ENCODE results near the gene TM9SF1. TPM values are rescaled to one million over a fixed set of nuclear protein-coding genes. Genes with fewer than 3 reads are reported as not detected.

Gene TM9SF1
- total and polyA plus RNA-seq, 3 donors from 2014 or later: 45.0 to 53.2 (median 50.0) TPM

DNA sequence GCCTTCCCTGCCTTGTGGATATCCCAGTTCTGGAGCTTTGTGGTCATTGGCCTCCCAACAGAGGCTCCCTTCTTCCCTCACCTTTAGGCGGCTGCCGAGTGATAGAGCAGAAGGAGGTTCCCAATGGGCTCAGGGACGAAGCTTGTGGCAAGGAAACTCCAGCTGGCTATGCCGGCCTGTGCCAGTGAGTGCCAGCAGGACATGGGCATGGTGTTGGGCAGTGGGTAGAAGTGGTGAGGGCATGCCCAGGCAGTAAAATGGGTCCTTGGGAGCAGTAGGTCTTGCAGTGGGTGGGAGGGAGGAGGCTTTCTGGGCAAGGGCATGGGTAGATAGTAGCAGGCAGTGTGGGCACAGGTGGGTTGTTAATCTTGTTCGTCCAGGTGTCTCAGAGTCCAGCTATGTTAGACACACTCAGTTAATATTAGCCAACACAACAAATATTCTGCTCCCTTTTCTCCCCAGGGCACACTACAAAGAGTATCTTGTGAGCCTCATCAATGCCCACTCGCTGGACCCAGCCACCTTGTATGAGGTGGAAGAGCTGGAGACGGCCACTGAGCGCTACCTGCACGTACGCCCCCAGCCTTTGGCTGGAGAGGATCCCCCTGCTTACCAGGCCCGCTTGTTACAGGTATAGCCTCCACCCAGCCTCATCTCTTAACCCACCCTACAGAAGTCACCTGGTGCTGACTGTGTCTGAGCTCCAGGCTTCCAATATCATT, 35.3 kb downstream of the TM9SF1 start:
- Histone ChIP-seq H3K27ac (peak overlapping the region in 1 of 2 donors; percentile 96), H3K27me3 (no peaks in the 10 kb centered on the region), H3K4me3 (no peak overlapping the region), H3K36me3 (ENCODE audit: low read depth, missing control alignments) (no peaks in the 10 kb centered on the region), H3K9me3 (no peaks in the 10 kb centered on the region), H3K4me1 (peaks cover 16% of the 10 kb centered on the region)
- 81 to 93% methylated on average over 10 to 11 of the region's 11 CpGs for WGBS, 2 donors
- no peak for TF ChIP-seq POLR2A (IDR thresholded peaks at IDR 0.05)
- TF ChIP-seq, protein P1, sequence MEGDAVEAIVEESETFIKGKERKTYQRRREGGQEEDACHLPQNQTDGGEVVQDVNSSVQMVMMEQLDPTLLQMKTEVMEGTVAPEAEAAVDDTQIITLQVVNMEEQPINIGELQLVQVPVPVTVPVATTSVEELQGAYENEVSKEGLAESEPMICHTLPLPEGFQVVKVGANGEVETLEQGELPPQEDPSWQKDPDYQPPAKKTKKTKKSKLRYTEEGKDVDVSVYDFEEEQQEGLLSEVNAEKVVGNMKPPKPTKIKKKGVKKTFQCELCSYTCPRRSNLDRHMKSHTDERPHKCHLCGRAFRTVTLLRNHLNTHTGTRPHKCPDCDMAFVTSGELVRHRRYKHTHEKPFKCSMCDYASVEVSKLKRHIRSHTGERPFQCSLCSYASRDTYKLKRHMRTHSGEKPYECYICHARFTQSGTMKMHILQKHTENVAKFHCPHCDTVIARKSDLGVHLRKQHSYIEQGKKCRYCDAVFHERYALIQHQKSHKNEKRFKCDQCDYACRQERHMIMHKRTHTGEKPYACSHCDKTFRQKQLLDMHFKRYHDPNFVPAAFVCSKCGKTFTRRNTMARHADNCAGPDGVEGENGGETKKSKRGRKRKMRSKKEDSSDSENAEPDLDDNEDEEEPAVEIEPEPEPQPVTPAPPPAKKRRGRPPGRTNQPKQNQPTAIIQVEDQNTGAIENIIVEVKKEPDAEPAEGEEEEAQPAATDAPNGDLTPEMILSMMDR (IDR thresholded peaks at IDR 0.05): no peak
- intact Hi-C loops (cut with DNase I; ENCODE audit: low total_unique reads): no loop called here
- no peak for DNase-seq

DNA sequence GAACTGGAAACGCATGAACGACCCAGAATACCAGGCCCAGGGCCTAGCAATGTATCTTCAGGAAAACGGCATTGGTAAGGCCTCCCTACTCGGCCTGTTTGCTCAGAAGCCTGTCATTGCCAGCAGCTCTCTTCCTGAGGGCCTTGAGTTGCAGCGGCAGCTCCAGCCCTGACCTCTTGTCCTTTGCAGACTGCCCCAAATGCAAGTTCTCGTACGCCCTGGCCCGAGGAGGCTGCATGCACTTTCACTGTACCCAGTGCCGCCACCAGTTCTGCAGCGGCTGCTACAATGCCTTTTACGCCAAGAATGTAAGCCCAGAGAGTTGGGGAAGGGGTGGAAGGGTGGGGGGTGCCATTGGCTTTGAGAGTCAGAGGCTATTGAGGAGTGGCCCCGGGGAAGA, 37.9 kb downstream of the TM9SF1 start:
- DNase-seq: no peak
- intact Hi-C loops (cut with DNase I; ENCODE audit: low total_unique reads): no loop called here
- Histone ChIP-seq H3K4me1 (peaks cover 7% of the 10 kb centered on the region), H3K36me3 (ENCODE audit: low read depth, missing control alignments) (no peaks in the 10 kb centered on the region), H3K27ac (no peak overlapping the region), H3K4me3 (no peak overlapping the region), H3K27me3 (no peaks in the 10 kb centered on the region), H3K9me3 (no peaks in the 10 kb centered on the region)
- WGBS, 2 donors: 91 to 94% methylated on average over 6 to 12 of the region's 12 CpGs
- TF ChIP-seq POLR2A (IDR thresholded peaks at IDR 0.05): no peak
- TF ChIP-seq, protein P1 (IDR thresholded peaks at IDR 0.05): no peak

DNA sequence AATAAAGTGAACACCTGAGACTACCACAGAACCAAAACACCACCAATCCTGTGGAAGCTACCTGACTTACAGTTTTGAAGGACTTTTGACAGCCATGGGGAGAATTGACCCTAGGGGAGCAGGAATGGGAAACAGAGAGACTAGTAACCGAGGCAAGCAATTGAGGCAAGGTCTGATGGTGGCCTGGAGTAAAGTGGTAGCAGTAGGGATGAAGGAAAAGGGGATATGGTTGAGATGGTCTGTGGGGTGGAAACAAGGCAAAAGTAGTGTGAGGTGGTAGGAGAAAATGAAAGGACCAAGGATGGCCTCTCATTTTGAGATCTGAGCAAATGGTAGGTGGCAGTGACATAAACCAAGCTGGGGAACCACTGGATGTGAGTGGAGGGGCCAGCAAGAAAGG, 38.4 kb downstream of the TM9SF1 start:
- H3K27ac ChIP-seq: no peak overlapping the region
- no peak for TF ChIP-seq POLR2A (IDR thresholded peaks at IDR 0.05)
- TF ChIP-seq, protein P1 (IDR thresholded peaks at IDR 0.05): no peak
- no peaks in the 10 kb centered on the region for H3K27me3 ChIP-seq
- peaks cover 4% of the 10 kb centered on the region for H3K4me1 ChIP-seq
- no peak for DNase-seq
- no peak overlapping the region for H3K4me3 ChIP-seq
- H3K36me3 ChIP-seq (ENCODE audit: low read depth, missing control alignments): no peaks in the 10 kb centered on the region
- 81 to 84% methylated on average over 1 of the region's 1 CpG for WGBS, 2 donors
- intact Hi-C loops (cut with DNase I; ENCODE audit: low total_unique reads): no loop called here
- no peaks in the 10 kb centered on the region for H3K9me3 ChIP-seq

DNA sequence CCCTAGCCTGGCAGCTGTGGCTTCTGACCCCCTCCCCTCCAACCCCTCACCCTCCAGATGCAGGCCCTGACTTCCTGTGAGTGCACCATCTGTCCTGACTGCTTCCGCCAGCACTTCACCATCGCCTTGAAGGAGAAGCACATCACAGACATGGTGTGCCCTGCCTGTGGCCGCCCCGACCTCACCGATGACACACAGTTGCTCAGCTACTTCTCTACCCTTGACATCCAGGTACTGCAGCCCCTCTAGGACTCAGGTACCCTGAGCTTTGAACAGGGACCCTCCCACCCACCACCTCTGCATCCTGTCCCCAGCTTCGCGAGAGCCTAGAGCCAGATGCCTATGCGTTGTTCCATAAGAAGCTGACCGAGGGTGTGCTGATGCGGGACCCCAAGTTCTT, 40.1 kb downstream of the TM9SF1 start:
- H3K9me3 ChIP-seq: no peaks in the 10 kb centered on the region
- 90 to 94% methylated on average over 9 to 10 of the region's 10 CpGs for WGBS, 2 donors
- DNase-seq: no peak
- H3K27ac ChIP-seq: no peak overlapping the region
- H3K4me1 ChIP-seq: no peaks in the 10 kb centered on the region
- intact Hi-C loops (cut with DNase I; ENCODE audit: low total_unique reads): no loop called here
- TF ChIP-seq, protein P1 (IDR thresholded peaks at IDR 0.05): no peak
- no peak for TF ChIP-seq POLR2A (IDR thresholded peaks at IDR 0.05)
- H3K4me3 ChIP-seq: no peak overlapping the region
- H3K36me3 ChIP-seq (ENCODE audit: low read depth, missing control alignments): no peaks in the 10 kb centered on the region
- no peaks in the 10 kb centered on the region for H3K27me3 ChIP-seq

All from testis (tissue), 3 donors.